ENCODE data around the gene CC2D1A.

- TF ChIP-seq CTCF (IDR thresholded peaks at IDR 0.05) (no peak), POLR2A (IDR thresholded peaks at IDR 0.05) (no peak), POLR2AphosphoS5 (IDR thresholded peaks at IDR 0.05) (no peak)
Observed at GRCh38 chr19:13961826-13962698, 56.1 kb downstream of the CC2D1A start.

All from stomach (tissue), 4 donors.